SKM-1 (cell line): ENCODE results near the gene GALC.
"Not testable (repeated sequence)": the region's sequence is repeated elsewhere in the genome, so short reads cannot be mapped to it uniquely, and the experiment has no call there.

Source experiments
- DNase-seq: peaks from one replicate; lab custom pipeline; 2025; ENCODE audit not compliant: unreplicated experiment; lab: John Stamatoyannopoulos, UW

Gene GALC

GRCh38 chr14:87992718-87993628 is at the start of gene GALC:
TSS of gene GALC (minus strand) at chr14:87993182. CDS start at chr14:87993164, 18 bp downstream.
- DNase-seq = no peak

- no peak for DNase-seq
These were observed 47.2 kb upstream of the GALC start for GRCh38 chr14:88040146-88040545.

- DNase-seq = no peak
These were observed 46.2 kb upstream of the GALC start for GRCh38 chr14:88039197-88039596.

GRCh38 chr14:88037325-88037724 is 44.3 kb upstream of the GALC start:
- no peak for DNase-seq

- no peak for DNase-seq
These were observed 43.4 kb upstream of the GALC start for GRCh38 chr14:88036422-88036821.

- DNase-seq = no peak
These were observed 41.1 kb upstream of the GALC start for GRCh38 chr14:88034076-88034475.

- no peak for DNase-seq
These were observed 39.4 kb upstream of the GALC start for GRCh38 chr14:88032373-88032772.

- no peak for DNase-seq
These were observed 37.9 kb upstream of the GALC start for GRCh38 chr14:88030892-88031291.

GRCh38 chr14:88030079-88030478 is 37.1 kb upstream of the GALC start:
- DNase-seq = no peak

GRCh38 chr14:88029500-88029899 is 36.5 kb upstream of the GALC start:
- DNase-seq = no peak

- DNase-seq = no peak
These were observed 33.9 kb upstream of the GALC start for GRCh38 chr14:88026890-88027289.

GRCh38 chr14:88025313-88025712 is 32.3 kb upstream of the GALC start:
- DNase-seq = no peak

GRCh38 chr14:88024252-88025086 is 31.5 kb upstream of the GALC start:
- not testable (repeated sequence) for DNase-seq

GRCh38 chr14:88023658-88024187 is 30.7 kb upstream of the GALC start:
- no peak for DNase-seq

- DNase-seq = no peak
These were observed 24.6 kb upstream of the GALC start for GRCh38 chr14:88017535-88017934.

- no peak for DNase-seq
These were observed 23.8 kb upstream of the GALC start for GRCh38 chr14:88016768-88017167.

GRCh38 chr14:88013750-88014349 is 20.9 kb upstream of the GALC start:
- peak; percentile 15 for DNase-seq

- DNase-seq = no peak
These were observed 19.5 kb upstream of the GALC start for GRCh38 chr14:88012495-88012894.

- DNase-seq = no peak
These were observed 17.3 kb upstream of the GALC start for GRCh38 chr14:88010331-88010730.

GRCh38 chr14:88009486-88009885 is 16.5 kb upstream of the GALC start:
- no peak for DNase-seq

- DNase-seq = no peak
These were observed 15.2 kb upstream of the GALC start for GRCh38 chr14:88008039-88008742.
